Fibroblast of the aortic adventitia (primary cell): ENCODE data around the gene GXYLT2. TPM values are rescaled to one million over a fixed set of nuclear protein-coding genes. Genes with fewer than 3 reads are reported as not detected.

Experiments used
- DNase-seq: peaks from one replicate; pipeline ENCODE4 v3.0.0-alpha.2; 2010; ENCODE audit warnings: low read depth
- H3K4me3 ChIP-seq: 2 replicates; pipeline ENCODE4 v1.5.1; 2011; ENCODE audit warnings: low read depth, mild to moderate bottlenecking, control low read depth, low read length, moderate library complexity
- total RNA-seq: library from RNA; depleted of rRNA; stranded (reverse); fragments of >200 nt; gene quantifications from 2 replicates; pipeline ENCODE4 v1.2.3, GENCODE V29; 2012; ENCODE audit warnings: low replicate concordance
- TF ChIP-seq, protein P1 (sequence below): IDR thresholded peaks from 2 replicates; pipeline ENCODE4 v1.5.1; 2011; ENCODE audit warnings: mild to moderate bottlenecking, low read length, control low read depth, inconsistent platforms; ENCODE audit not compliant: insufficient read depth

Gene GXYLT2, protein sequence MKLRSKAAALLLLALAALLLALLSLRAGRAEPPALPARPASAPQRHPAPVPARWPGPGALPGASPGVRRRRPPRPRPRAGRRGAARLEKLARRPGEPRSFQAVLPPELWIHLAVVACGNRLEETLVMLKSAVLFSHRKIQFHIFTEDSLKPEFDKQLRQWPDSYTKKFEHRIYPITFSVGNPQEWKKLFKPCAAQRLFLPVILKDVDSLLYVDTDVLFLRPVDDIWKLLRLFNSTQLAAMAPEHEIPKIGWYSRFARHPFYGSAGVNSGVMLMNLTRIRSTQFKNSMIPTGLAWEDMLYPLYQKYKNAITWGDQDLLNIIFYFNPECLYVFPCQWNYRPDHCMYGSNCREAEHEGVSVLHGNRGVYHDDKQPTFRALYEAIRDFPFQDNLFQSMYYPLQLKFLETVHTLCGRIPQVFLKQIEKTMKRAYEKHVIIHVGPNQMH
- total RNA-seq = 47.8 and 59.7 TPM in 2 replicates

DNA sequence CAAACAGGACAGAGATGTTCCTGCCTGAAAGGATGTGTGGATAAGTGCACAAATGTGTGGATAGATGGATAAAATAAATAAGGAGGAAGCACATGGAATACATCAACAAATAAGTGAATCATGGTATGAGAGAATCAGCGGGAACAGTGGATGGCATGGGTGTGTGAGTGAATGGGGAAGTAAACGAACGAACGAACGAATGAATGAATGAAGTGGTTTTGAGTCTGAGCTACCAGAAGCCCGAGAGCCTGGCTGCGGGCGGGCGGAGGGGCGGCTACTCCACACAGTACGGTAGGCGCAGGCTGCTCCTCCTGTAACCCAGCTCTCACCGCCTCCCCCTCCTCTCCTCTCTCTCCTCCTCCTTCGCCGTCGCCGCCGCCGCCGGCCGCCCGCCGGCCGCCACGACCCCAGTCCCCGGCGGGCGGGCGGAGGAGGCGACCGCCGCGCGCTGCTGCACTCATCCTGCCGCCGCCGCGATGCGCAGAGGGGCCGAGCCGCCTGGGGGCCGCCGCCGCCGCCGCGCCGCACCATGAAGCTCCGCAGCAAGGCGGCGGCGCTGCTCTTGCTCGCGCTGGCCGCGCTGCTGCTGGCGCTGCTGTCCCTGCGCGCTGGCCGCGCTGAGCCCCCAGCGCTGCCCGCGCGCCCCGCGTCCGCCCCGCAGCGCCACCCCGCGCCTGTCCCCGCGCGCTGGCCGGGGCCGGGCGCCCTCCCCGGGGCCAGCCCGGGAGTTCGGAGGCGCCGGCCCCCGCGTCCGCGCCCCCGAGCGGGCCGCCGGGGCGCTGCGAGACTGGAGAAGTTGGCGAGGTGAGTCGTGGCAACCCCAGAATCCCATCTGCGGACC is at the start of gene GXYLT2:
Gene GXYLT2 (plus strand): TSS at position 342 of the 841 bp plus-strand sequence. CDS start 188 bp downstream, at position 530.
- TF ChIP-seq, protein P1, sequence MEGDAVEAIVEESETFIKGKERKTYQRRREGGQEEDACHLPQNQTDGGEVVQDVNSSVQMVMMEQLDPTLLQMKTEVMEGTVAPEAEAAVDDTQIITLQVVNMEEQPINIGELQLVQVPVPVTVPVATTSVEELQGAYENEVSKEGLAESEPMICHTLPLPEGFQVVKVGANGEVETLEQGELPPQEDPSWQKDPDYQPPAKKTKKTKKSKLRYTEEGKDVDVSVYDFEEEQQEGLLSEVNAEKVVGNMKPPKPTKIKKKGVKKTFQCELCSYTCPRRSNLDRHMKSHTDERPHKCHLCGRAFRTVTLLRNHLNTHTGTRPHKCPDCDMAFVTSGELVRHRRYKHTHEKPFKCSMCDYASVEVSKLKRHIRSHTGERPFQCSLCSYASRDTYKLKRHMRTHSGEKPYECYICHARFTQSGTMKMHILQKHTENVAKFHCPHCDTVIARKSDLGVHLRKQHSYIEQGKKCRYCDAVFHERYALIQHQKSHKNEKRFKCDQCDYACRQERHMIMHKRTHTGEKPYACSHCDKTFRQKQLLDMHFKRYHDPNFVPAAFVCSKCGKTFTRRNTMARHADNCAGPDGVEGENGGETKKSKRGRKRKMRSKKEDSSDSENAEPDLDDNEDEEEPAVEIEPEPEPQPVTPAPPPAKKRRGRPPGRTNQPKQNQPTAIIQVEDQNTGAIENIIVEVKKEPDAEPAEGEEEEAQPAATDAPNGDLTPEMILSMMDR = no peak
- DNase-seq = peak; percentile 73
- H3K4me3 ChIP-seq = peak within 1 kb of the TSS; percentile 77

DNA sequence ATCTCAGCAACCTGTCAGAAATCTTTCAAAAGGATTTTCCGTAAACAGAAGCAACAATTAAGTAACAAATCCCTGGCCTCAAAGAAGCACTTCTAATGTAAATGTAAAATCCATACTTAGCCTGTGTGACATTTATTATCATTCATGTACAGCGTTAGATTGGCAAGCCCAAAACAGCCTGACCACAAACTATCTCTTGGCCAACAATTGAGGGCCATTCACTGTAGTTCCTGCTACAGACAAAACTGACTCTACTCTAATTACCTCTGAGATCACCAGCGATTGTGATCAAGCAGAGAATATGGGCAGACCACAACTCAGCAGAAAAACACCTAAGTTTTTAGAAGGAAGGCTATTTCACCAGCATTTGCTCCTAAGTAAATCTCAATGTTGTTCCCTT is 48.8 kb upstream of the GXYLT2 start:
- H3K4me3 ChIP-seq = no peak overlapping the region
- DNase-seq = no peak
- TF ChIP-seq, protein P1 = no peak

DNA sequence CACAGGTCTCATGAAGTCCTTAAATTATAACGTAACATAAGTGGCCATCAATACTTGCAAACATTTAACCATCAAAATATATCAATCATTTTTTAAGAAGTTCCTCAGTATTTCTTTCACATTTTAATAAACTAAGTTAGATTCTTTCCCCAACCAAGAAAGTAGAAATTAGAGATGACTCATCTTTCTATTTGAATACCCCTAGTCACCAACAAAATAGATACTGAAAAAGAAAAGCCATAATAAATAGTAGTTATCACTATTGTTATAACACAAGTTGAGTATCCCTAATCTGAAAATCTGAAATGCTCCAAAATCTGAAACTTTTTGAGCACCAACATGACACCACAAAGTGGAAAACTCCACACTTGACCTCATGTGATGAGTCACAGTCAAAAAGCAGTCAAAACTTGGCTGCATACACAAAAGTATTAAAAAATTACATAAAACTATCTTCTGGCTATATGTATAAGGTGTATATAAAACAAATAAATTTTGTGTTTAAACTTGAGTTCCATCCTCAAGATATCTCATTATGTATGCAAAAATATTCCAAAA is 43.3 kb upstream of the GXYLT2 start:
- peak; percentile 27 for DNase-seq
- TF ChIP-seq, protein P1 = no peak
- no peak overlapping the region for H3K4me3 ChIP-seq

DNA sequence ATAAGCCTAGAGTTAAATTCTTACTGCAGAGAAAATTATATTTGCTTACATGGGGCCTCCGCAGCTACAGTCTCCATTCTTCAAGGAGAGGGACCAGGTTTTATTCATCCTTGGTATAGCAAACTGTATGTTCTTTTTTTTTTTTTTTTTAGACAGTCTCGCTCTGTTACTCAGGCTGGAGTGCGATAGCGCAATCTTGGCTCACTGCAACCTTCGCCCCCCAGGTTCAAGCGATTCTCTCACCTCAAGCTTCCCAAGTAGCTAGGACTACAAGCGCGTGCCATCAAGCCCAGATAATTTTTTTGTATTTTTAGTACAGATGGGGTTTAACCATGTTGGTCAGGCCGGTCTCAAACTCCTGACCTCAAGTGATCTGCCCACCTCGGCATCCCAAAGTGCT is 41.7 kb upstream of the GXYLT2 start:
- H3K4me3 ChIP-seq = peak overlapping the region; percentile 22
- TF ChIP-seq, protein P1 = no peak
- DNase-seq = no peak

DNA sequence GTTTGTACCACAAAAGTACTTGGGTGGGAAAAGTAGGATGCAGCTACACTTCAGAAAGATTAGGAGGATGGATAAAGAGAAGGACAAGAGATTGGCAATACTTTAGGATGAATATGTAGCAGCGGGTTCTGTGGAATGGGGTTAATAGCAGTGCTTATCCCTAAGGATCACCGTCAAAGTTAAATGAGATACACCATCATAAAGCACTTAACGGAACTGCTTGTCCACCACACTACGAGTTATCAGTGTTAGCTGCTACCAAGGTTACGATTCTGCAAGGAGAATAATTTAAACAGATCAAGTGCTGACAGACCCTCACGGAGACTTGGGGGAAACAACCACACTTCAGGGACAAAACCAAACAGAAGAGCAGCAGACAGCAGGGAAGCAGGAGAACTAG is 40.6 kb upstream of the GXYLT2 start:
- peak overlapping the region; percentile 99 for H3K4me3 ChIP-seq
- TF ChIP-seq, protein P1 = no peak
- DNase-seq = peak; percentile 11
